Measurements from ENCODE around the gene MAGEA2.
"Not testable (repeated sequence)": the region's sequence is repeated elsewhere in the genome, so short reads cannot be mapped to it uniquely, and the experiment has no call there.

MAGEA2 gene

GRCh38 chrX:152733261-152733975 lies 20.2 kb downstream of the MAGEA2 start, which contains the start of the genes CSAG1 and MAGEA12:
Gene CSAG1, minus strand, starts transcription at chrX:152733721. Its CDS starts 1,261 bp downstream, at chrX:152732460.
Gene MAGEA12, plus strand, starts transcription at chrX:152733757. Its CDS starts 2,405 bp downstream, at chrX:152736162.
- Mint-ChIP-seq H3K27ac (no peak within 1 kb of the TSS), H3K36me3 (ENCODE audit: low read depth) (no peaks in the 10 kb centered on the region), H3K4me1 (ENCODE audit: low read depth) (peaks cover 3% of the 10 kb centered on the region), H3K27me3 (ENCODE audit: low read depth) (no peaks in the 10 kb centered on the region), H3K4me3 (no peak within 1 kb of the TSS), H3K9me3 (no peaks in the 10 kb centered on the region)

GRCh38 chrX:152725409-152725808 lies 28.2 kb downstream of the MAGEA2 start:
- H3K27ac Mint-ChIP-seq = no peak overlapping the region
- H3K4me3 Mint-ChIP-seq = no peak overlapping the region
- peaks cover 5% of the 10 kb centered on the region for H3K27me3 Mint-ChIP-seq (ENCODE audit: low read depth)
- H3K36me3 Mint-ChIP-seq (ENCODE audit: low read depth) = no peaks in the 10 kb centered on the region
- no peaks in the 10 kb centered on the region for H3K9me3 Mint-ChIP-seq
- no peaks in the 10 kb centered on the region for H3K4me1 Mint-ChIP-seq (ENCODE audit: low read depth)

- not testable (repeated sequence) for H3K36me3 Mint-ChIP-seq (ENCODE audit: low read depth); H3K27me3 Mint-ChIP-seq (ENCODE audit: low read depth); H3K27ac Mint-ChIP-seq; H3K9me3 Mint-ChIP-seq; H3K4me1 Mint-ChIP-seq (ENCODE audit: low read depth); H3K4me3 Mint-ChIP-seq
These were observed 39.5 kb downstream of the MAGEA2 start, which contains the start of gene MAGEA2B for GRCh38 chrX:152713815-152714787. Gene MAGEA2B, plus strand, starts transcription at chrX:152714628. Its CDS starts 2,479 bp downstream, at chrX:152717107.

- H3K9me3 Mint-ChIP-seq; H3K4me1 Mint-ChIP-seq (ENCODE audit: low read depth); H3K36me3 Mint-ChIP-seq (ENCODE audit: low read depth); H3K4me3 Mint-ChIP-seq; H3K27ac Mint-ChIP-seq; H3K27me3 Mint-ChIP-seq (ENCODE audit: low read depth): not testable (repeated sequence)
These were observed 40.4 kb downstream of the MAGEA2 start for GRCh38 chrX:152713195-152713594.

GRCh38 chrX:152709173-152709572 lies 44.5 kb downstream of the MAGEA2 start, which contains the start of gene CSAG2:
Gene CSAG2, minus strand, starts transcription at chrX:152709273. Its CDS starts 161 bp downstream, at chrX:152709112.
- not testable (repeated sequence) for H3K27me3 Mint-ChIP-seq (ENCODE audit: low read depth)

GRCh38 chrX:152706500-152706899 lies 47.1 kb downstream of the MAGEA2 start:
- H3K4me3 Mint-ChIP-seq; H3K9me3 Mint-ChIP-seq; H3K27me3 Mint-ChIP-seq (ENCODE audit: low read depth); H3K27ac Mint-ChIP-seq; H3K4me1 Mint-ChIP-seq (ENCODE audit: low read depth); H3K36me3 Mint-ChIP-seq (ENCODE audit: low read depth): not testable (repeated sequence)

More at GRCh38 chrX:152709173-152709572, 44.5 kb downstream of the MAGEA2 start, which contains the start of gene CSAG2:
- H3K4me3 Mint-ChIP-seq; H3K9me3 Mint-ChIP-seq; H3K36me3 Mint-ChIP-seq (ENCODE audit: low read depth); H3K27ac Mint-ChIP-seq; H3K4me1 Mint-ChIP-seq (ENCODE audit: low read depth): not testable (repeated sequence)

GRCh38 chrX:152700390-152700789 lies 53.3 kb downstream of the MAGEA2 start:
- not testable (repeated sequence) for H3K4me1 Mint-ChIP-seq (ENCODE audit: low read depth); H3K36me3 Mint-ChIP-seq (ENCODE audit: low read depth); H3K27ac Mint-ChIP-seq; H3K27me3 Mint-ChIP-seq (ENCODE audit: low read depth); H3K4me3 Mint-ChIP-seq; H3K9me3 Mint-ChIP-seq

Data from T-helper 1 cell treated with Interleukin-12 subunit alpha and Interleukin-12 subunit beta and Interleukin-4 antibody, amounts not matched to agents 30 μg/mL and 1 μg/mL, for 36 hours (primary cell).